Stimulated activated CD8-positive, alpha-beta memory T cell treated with anti-CD3 and anti-CD28 coated beads, Interleukin-7, amount 100 ng/mL, for 1 hour (primary cell): ENCODE measurements around the gene FRK.

Experiments
- DNase-seq, 2 donors: peaks; one replicate each; pipeline ENCODE4 v3.0.0-alpha.2; 2020; ENCODE audit warnings: low read depth in 2 of 2

The FRK gene

GRCh38 chr6:116035616-116036015 is 25.1 kb downstream of the FRK start:
- DNase-seq, result no peak

DNA sequence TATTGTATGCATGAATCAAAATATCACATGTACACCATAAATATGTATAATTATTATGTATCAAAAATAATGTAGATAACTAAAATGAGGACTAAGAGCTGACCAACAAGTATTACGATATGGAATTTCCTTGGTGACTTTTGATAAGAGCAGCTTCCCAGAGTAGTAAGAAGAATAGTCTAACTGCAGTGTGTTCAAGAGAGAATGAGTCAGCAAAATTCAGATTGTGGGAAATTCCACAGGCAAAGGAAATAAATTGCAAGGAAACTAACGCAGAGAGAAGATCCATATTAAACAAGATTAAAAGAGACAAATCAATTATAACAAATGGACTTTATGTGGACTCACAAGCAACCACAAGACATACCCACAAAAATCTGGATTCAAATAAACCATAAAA is 26.4 kb downstream of the FRK start:
- no peak for DNase-seq

GRCh38 chr6:116033687-116034303 is 26.9 kb downstream of the FRK start:
- DNase-seq, result no peak

DNA sequence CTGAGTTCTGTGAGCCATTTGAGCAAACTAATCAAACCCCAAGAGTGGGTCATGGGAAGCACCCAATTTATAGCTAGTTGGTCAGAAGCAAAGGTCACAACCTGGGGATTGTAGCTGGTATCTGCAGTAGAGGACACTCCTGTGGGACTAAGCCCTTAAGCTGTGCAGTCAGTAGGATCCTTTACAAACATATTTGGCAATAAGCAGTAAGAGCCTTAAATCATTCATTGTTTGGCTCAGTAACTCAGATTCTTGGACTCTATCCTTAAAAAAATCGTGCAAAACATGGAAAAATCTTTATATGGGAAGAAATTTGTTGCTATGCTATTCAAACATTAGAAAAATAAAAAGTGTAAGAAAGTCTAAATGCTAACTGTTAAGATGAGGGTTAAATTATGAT is 29.9 kb downstream of the FRK start:
- DNase-seq, result no peak

- DNase-seq, result no peak
These were observed 31.2 kb downstream of the FRK start for GRCh38 chr6:116029535-116029934.

DNA sequence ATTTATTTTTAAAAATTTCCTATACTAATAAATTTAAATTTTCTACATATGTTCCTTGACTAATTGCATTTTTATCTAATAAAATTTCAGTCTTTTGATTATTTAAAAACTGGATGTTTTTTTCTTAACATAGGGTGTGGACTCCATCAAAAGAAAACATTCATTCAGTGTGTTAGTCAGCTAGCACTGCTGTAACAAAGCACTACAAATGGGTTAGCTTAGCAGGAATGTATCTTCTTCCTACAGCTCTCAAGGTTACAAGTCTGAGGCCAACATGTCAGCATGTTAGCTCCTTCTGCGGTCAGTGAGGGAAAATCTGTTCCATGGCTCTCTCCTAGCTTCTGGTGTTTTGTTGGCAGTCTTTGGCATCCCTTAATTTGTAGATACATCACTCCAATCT is 32.5 kb downstream of the FRK start:
- DNase-seq, result no peak

DNA sequence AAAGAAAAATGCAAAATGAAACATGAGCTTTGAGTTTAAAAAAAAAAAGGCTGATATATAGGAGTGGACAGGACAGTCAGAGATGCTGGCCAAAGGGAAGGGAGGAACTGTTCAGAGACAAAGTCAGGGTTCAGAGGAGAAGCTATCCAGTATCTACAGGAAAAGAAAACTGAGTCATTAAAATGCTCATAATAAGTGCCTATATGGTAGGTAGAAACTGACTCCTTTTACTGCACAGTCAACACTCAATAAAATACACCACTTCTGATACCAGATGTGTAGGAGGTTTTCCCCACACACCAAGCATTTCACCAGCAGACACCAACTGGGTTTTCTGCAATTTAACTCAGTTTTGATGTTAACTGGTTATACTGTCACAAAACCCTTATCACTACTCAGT is 32.9 kb downstream of the FRK start:
- DNase-seq, result no peak

- no peak for DNase-seq
These were observed 35.3 kb downstream of the FRK start for GRCh38 chr6:116025405-116025804.

DNA sequence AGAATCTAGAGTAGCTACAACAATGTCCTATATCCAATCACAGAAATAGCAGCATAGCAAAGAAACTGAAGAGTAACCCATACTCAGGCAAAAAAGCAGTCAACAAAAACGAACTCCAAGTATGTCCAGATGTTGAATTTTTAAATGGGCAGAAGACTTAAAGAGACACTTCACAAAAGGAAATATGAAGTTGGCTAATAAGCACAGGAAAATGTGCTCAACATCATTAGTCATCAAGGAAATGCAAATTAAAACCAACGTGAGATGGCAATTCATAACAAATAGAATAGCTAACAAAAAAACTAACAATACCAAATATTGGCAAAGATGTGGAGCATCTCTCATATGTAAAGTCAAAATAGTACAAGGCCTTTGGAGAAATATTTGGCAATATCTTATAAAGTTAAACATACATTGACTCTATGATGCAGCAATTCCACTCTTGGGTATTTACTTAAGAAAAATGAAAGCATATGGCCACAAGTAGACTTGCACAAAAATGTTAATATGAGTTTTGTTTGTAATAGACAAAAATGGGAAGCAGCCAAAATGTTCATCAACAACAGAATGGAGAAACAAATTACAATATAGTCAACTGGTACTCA is 37.7 kb downstream of the FRK start:
- no peak for DNase-seq

DNA sequence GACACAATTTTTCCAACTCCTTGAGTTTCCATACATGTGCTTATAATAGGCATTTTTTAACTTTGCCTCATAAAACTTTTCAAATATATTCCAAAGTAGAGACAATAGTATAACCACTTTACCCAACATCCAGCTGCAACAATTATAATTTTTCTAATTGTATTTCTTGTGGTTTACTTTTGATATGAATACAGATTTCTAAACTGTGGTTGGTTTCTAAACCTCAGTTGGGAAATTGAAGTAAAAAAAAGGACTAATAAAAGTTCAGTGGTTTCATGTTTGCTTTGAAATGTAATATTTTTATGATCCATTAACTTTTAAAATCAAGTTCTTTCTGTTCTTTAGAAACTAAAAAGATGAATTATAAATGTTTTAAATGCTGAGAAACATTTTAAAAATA is 40.0 kb downstream of the FRK start:
- DNase-seq, result no peak

GRCh38 chr6:116019428-116019827 is 41.3 kb downstream of the FRK start:
- no peak for DNase-seq

DNA sequence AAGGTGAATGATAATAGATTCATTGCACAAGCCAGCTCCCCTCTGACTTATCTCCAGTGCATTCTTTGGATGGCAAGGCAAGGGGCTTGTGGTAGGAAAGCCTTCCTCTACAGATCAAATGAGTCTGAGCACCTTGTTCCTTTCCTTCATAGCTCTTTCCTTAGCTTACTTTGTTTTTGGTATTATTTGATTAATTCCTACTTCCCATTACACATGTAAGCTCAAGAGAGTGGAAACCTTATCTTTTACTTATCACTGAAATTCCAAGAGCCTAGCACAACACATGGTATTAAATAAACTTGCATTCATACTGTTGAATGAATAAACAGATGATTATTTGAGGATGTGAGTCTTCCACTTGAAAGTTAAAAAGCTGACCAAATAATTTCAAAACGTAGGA is 41.7 kb downstream of the FRK start:
- no peak for DNase-seq

GRCh38 chr6:116017546-116018295 is 43.0 kb downstream of the FRK start:
- no peak for DNase-seq

DNA sequence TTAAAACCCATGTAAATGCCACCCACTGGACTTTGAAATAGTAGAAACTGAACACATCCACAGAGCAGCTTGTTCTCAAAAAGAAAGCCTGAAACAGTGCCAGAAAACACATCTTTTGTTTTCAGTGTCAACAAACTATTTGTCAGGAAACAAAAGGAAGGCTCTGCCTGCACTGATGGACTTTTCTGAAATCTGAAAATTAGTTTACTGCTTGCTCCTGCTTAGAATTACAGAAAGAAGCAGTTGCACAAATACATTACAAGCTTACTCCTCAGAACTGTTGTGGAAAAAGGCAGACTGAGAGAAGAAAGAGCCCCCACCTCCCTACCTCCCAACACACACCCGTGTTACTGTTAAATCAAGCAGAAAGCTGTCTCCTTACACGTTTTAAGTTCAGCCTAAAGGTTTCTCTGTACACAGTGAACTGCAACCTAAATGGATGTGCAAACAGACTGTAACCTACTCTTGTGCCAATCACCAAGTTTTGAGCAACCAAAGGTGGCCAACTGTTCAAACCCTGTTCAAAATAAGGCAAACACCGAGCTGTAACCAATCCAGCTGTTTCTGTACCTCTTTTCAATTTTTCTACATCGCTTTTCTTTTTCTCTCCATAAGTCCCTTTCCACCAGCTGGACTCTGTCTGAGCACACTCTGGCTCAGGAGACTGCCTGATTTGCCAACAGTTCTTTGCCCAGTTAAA is 43.7 kb downstream of the FRK start:
- no peak for DNase-seq

DNA sequence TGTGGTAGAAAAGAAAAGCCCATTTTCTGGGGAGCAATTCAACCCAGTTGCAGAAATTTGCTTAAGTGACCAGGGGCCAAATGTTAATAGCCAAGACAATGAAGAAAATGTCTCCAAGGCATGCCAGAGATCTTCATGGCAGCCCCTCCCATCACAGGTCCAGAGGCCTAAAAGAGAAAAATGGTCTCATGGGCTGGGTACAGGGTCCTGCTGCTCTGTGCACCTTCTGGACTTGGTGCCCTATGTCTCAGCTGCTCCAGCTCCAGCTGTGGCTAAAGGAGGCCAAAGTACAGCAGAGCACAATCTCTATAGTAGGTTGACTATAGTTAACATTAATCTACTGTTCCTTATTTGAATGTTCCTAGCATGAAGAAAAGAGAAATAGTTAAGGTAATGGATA is 44.7 kb downstream of the FRK start:
- no peak for DNase-seq

DNA sequence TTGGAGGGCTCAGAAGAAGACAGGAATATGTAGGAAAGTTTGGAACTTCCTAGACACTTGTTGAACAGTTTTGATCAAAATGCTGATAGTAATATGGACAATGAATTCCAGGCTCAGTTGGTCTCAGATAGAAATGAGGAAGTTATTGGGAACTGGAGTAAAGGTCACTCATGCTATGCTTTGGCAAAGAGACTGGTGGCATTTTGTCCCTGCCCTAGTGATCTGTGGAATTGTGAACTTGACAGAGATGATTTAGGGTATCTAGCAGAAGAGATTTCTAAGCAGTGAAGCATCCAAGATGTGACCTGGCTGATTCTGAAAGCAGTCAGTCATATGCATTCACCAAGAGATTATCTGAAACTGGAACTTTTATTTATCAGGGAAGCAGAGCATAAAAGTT is 45.1 kb downstream of the FRK start:
- no peak for DNase-seq

- DNase-seq, result no peak
These were observed 47.7 kb downstream of the FRK start for GRCh38 chr6:116012951-116013350.

- DNase-seq, result no peak
These were observed 48.2 kb downstream of the FRK start for GRCh38 chr6:116012471-116012949.

DNA sequence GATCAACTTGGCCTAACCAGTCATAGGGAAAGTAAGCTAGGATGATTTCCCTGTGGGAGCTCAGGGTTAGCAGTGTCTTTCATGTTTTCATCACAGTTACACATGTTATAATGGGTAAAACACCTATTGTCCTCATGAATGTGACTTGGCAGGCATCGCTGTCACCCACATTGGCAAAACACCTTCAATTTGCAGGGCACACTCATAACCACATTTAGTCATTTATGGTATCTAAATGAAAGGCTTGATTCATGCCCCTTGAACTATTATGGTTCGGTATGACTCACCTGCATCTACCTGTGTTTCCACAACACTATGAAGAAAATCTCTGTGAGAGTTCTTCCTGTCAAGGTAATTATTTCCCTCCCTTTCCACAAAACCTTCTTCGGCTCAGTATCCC is 49.2 kb downstream of the FRK start:
- DNase-seq, result no peak

DNA sequence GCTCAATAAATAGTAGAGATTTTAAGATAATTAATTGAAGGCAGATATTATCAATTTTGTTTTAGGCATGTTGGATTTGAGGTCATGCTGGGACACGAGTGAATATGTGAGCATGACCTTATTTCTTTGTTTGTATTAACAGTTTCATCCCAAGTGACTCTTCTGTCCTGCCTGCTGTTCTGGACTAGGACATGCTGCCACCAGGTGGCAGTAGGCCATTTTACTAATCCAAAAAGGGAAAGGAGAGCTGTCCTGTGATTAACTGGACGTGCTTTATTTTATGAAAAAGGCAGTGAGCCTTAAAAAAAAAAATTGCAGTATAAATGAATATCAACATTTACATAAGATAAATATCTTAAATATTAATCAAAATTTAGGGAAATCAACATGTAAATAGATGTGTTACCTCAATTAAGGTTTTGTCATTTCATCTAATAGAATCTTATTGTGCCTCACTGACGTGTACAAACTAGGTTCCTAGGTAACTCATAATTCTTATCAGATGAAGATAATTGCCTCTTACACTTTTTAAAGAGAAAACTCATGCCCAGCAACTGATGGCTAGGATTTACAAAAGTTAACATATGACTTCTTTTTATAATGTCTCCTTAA is 49.8 kb downstream of the FRK start:
- peak; percentile 0 to 5 for DNase-seq

DNA sequence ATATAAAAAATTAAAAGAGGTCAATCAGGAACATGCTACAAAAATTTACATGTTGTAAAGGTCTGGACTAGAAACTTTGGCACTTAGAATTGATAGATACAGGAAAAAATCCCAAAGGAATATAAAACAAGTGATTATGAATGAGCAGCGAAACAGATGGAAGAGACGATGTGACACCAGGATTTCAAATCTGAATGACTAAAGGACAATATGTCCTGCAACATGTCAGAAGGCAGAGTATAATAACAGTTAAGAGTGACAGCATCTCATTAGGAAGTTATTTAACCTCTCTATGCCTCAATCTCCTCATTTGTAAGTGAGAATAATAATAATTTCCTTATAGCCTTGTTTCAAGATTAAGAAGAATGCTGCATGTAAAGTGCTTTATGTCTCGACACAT is 50.3 kb downstream of the FRK start:
- no peak for DNase-seq
